GM12878 (cell line): ENCODE results near the gene NGRN. TPM values are rescaled to one million over a fixed set of nuclear protein-coding genes. Genes with fewer than 3 reads are reported as not detected.
A peak's percentile ranks its signal among the peaks of the same experiment; 100 is the strongest.

ENCODE experiments used
- ATAC-seq: fragments of 200-7000 bp; cut with Tn5 transposase; 3 replicates; pipeline ENCODE4 v1.9.1; 2020; ENCODE audit warnings: mild to moderate bottlenecking, moderate library complexity
- BruUV-seq: library from RNA; stranded (reverse); fragments of 400-500 nt; replicated peaks from 2 replicates; lab custom pipeline; 2021; lab: Mats Ljungman, UMichigan
- CTCF ChIA-PET: fragments of 300-600 bp; sonication (Branson Sonifier 250); formaldehyde crosslinking; extraction: SDS; loops from one replicate; lab custom pipeline; 2021; ENCODE audit warnings: inconsistent platforms; lab: Yijun Ruan, JAX
- POLR2A ChIA-PET: fragments of 350-600 bp; formaldehyde crosslinking; extraction: SDS; loops from one replicate; lab custom pipeline; 2021; ENCODE audit warnings: inconsistent platforms; lab: Charles Lee
- RAD21 ChIA-PET: fragments of 300-600 bp; sonication (Branson Sonifier 250); formaldehyde crosslinking; loops from one replicate; lab custom pipeline; 2023; ENCODE audit warnings: antibody characterized with exemption; ENCODE audit not compliant: unreplicated experiment; lab: Charles Lee
- SMC1A ChIA-PET: fragments of 300-600 bp; sonication (Branson Sonifier 250); formaldehyde crosslinking; loops from one replicate; lab custom pipeline; 2023; ENCODE audit not compliant: unreplicated experiment, uncharacterized antibody; lab: Charles Lee
- DNase-seq: peaks from one replicate; pipeline ENCODE4 v3.0.0-alpha.2; 2011; ENCODE audit warnings: low read depth, low spot score
- FAIRE-seq: peaks from 3 replicates; lab custom pipeline; 2011; peaks lifted over from hg19 to GRCh38; lab: Jason Lieb, UNC
- H2AFZ ChIP-seq: 2 replicates; pipeline ENCODE4 v1.6.0; 2011; ENCODE audit warnings: low read depth, low read length, control low read depth; ENCODE audit not compliant: control insufficient read depth
- H3K27ac ChIP-seq: 2 replicates; pipeline ENCODE4 v1.5.1; 2011; ENCODE audit warnings: control low read depth; ENCODE audit not compliant: control insufficient read depth, insufficient read depth
- H3K27me3 ChIP-seq, 2 experiments: replicated peaks in 1 of 2; 2 replicates each; pipeline versions ENCODE4 v1.6.0 to v1.6.1; 2011; ENCODE audit warnings: low read length in 1 of 2; ENCODE audit not compliant: control insufficient read depth in 2 of 2, insufficient read depth in 2 of 2
- H3K36me3 ChIP-seq, 2 experiments: 2 replicates each; pipeline ENCODE4 v1.5.1; 2011; ENCODE audit warnings: low read length in 1 of 2; ENCODE audit not compliant: control insufficient read depth in 2 of 2, insufficient read depth in 2 of 2
- H3K4me1 ChIP-seq: 2 replicates; pipeline ENCODE4 v1.6.1; 2011; ENCODE audit warnings: mild to moderate bottlenecking, low read length, moderate library complexity, mixed read lengths; ENCODE audit not compliant: control insufficient read depth, insufficient read depth
- H3K4me2 ChIP-seq: 2 replicates; pipeline ENCODE4 v1.6.0; 2011; ENCODE audit warnings: control low read depth; ENCODE audit not compliant: control insufficient read depth, insufficient read depth
- H3K4me3 ChIP-seq: fragments of 200-600 bp; sonication (generic); 2 replicates; pipeline ENCODE4 v1.5.1; 2016
- H3K79me2 ChIP-seq: 2 replicates; pipeline ENCODE4 v1.6.0; 2011; ENCODE audit warnings: low read length; ENCODE audit not compliant: control insufficient read depth, insufficient read depth
- H3K9ac ChIP-seq: 2 replicates; pipeline ENCODE4 v1.8.0; 2011; ENCODE audit warnings: low read length, control low read depth, mixed read lengths; ENCODE audit not compliant: control insufficient read depth, insufficient read depth
- H3K9me3 ChIP-seq: replicated peaks from 3 replicates; pipeline ENCODE4 v1.5.1; 2011; ENCODE audit warnings: mild to moderate bottlenecking, low read length; ENCODE audit not compliant: control insufficient read depth, insufficient read depth
- H4K20me1 ChIP-seq: 2 replicates; pipeline ENCODE4 v1.6.0; 2011; ENCODE audit not compliant: control insufficient read depth, insufficient read depth
- CBFB ChIP-seq: IDR thresholded peaks from 2 replicates; pipeline ENCODE4 v1.6.1; 2016; ENCODE audit warnings: antibody characterized with exemption, low read depth
- FOXK2 ChIP-seq: fragments of 450-650 bp; IDR thresholded peaks from 2 replicates; pipeline ENCODE4 v1.6.1; 2017; ENCODE audit warnings: mild to moderate bottlenecking, moderate library complexity
- IKZF2 ChIP-seq, 2 experiments: fragments of 450-650 bp; IDR thresholded peaks; 2 replicates each; pipeline ENCODE4 v1.6.1; 2017; ENCODE audit warnings: mild to moderate bottlenecking in 2 of 2, moderate library complexity in 2 of 2
- MYB ChIP-seq: fragments of 150-350 bp; IDR thresholded peaks from 2 replicates; pipeline ENCODE4 v1.6.1; 2014; ENCODE audit warnings: mild to moderate bottlenecking, low read depth, low read length, borderline replicate concordance
- POLR2AphosphoS2 ChIP-seq: IDR thresholded peaks from 2 replicates; pipeline ENCODE4 v1.6.1; 2011; ENCODE audit warnings: low read depth, mild to moderate bottlenecking, low read length, improper control_type of control experiment, moderate library complexity
- RAD21 ChIP-seq: IDR thresholded peaks from 2 replicates; pipeline ENCODE4 v1.6.1; 2011; ENCODE audit warnings: mild to moderate bottlenecking, low read depth, low read length, moderate library complexity; ENCODE audit not compliant: insufficient read depth
- RUNX3 ChIP-seq: IDR thresholded peaks from 2 replicates; pipeline ENCODE4 v1.6.1; 2012; ENCODE audit warnings: low read length, inconsistent platforms
- SMC3 ChIP-seq: IDR thresholded peaks from 2 replicates; pipeline ENCODE4 v1.6.1; 2011; ENCODE audit warnings: low read length, improper control_type of control experiment, borderline replicate concordance
- WGBS: methylation state at CpG from one replicate; pipeline ENCODE4 v1.1.6; 2016; ENCODE audit warnings: low lambda C conversion rate; ENCODE audit not compliant: insufficient replicate concordance, insufficient coverage; ENCODE audit errors: missing lambda C conversion rate; 5-methylcytosine and 5-hydroxymethylcytosine counted together
- in situ Hi-C: fragments of 300-500 bp; cut with MboI; formaldehyde crosslinking; loops from 9 replicates; pipeline ENCODE4 v1.14.3; 2018; ENCODE audit warnings: mixed read lengths
- intact Hi-C: fragments of 100-400 bp; cut with micrococcal nuclease; formaldehyde crosslinking; loops from one replicate; pipeline ENCODE4 v1.14.2; 2022; ENCODE audit not compliant: unreplicated experiment
- polyA plus RNA-seq, 11 experiments: library from polyadenylated mRNA; depleted of rRNA in 4 of 11; unstranded in 6 of 11; stranded (reverse) in 5 of 11; fragments of >200 nt; fragmentation: Nextera tagmentation in 4 of 11; fragmentation: Illumina TruSeq in 1 of 11; extraction: Ambion mirVana in 4 of 11; extraction: Trizol in 1 of 11; gene quantifications; 1 replicate in 1 of 11; 2 replicates in 10 of 11; pipeline versions ENCODE4 v1.2.1 to v1.2.3, GENCODE V29; 2011 to 2016; ENCODE audit warnings: inconsistent platforms in 2 of 11, missing spikeins in 2 of 11, low read depth in 1 of 11
- total RNA-seq, 4 experiments: library from RNA; depleted of rRNA in 3 of 4; stranded (reverse); fragments of >200 nt in 3 of 4; fragmentation: Illumina TruSeq in 1 of 4; extraction: Trizol in 1 of 4; gene quantifications; 2 replicates each; pipeline versions ENCODE4 v1.2.1 to v1.2.3, GENCODE V29; 2013 to 2021
- TF ChIP-seq, protein P1 (sequence below), 3 experiments: IDR thresholded peaks in 2 of 3; conservative IDR thresholded peaks in 1 of 3; 2 replicates each; pipeline ENCODE4 v1.5.1; 2011; ENCODE audit warnings: low read depth in 3 of 3, low read length in 3 of 3, mild to moderate bottlenecking in 3 of 3, control low read depth in 2 of 3, moderate library complexity in 2 of 3, inconsistent platforms in 1 of 3, mixed read lengths in 1 of 3; ENCODE audit not compliant: control insufficient read depth in 2 of 3, insufficient read depth in 1 of 3; ENCODE audit errors: extremely low read depth in 1 of 3

Gene NGRN
- total and polyA plus RNA-seq, 10 of the 15 experiments (the other 5 are each of a cell fraction or from before 2014, with no cell fraction given) = 5.8 to 31.3 (median 23.2) TPM

DNA sequence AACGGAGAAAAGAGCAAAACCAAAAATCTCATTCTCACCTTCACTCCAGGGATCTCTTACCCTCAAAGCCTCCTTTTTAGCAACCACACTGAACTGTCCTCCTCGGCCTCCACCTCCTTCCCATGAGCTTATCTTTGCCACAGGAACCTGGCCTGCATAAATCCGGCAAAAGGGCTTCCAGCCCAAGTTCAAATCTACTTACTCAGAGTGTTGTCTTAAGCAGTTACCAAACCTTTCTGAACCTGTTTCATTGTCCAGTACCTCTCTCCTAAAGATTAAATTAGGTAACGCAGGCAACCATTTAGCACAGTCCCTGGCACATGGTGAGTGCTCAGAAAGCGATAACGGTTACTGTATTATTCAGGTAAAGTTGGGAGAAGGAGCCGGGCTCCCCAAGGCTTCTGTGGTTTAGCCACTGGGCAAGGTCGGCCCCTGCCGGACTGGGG lies 32.5 kb upstream of the NGRN start:
- intact Hi-C loops (loop anchor here (2.0 to 5.0 kb wide), 6 partner anchors 26 to 429 kb away; partner anchors contain the start of gene AP3S2), in situ Hi-C loops (no loop called here)
- TF ChIP-seq SMC3 = peak; percentile 12; the same call in 1 of the 2 replicates
- 0 out of 2 replicates have a peak, but pooled peaks have one; percentile 25 for TF ChIP-seq CBFB
- no peak for TF ChIP-seq MYB
- TF ChIP-seq RAD21 = peak; percentile 63
- TF ChIP-seq POLR2AphosphoS2 = 0 out of 2 replicates have a peak, but pooled peaks have one; percentile 8
- TF ChIP-seq, protein P1, sequence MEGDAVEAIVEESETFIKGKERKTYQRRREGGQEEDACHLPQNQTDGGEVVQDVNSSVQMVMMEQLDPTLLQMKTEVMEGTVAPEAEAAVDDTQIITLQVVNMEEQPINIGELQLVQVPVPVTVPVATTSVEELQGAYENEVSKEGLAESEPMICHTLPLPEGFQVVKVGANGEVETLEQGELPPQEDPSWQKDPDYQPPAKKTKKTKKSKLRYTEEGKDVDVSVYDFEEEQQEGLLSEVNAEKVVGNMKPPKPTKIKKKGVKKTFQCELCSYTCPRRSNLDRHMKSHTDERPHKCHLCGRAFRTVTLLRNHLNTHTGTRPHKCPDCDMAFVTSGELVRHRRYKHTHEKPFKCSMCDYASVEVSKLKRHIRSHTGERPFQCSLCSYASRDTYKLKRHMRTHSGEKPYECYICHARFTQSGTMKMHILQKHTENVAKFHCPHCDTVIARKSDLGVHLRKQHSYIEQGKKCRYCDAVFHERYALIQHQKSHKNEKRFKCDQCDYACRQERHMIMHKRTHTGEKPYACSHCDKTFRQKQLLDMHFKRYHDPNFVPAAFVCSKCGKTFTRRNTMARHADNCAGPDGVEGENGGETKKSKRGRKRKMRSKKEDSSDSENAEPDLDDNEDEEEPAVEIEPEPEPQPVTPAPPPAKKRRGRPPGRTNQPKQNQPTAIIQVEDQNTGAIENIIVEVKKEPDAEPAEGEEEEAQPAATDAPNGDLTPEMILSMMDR (IDR thresholded peaks at IDR 0.05 in 2 of 3, conservative IDR thresholded peaks at IDR 0.05 in 1 of 3; ENCODE audit: control insufficient read depth in 2 of 3, extremely low read depth in 1 of 3, insufficient read depth in 1 of 3, low read depth in 3 of 3, low read length in 3 of 3) = peak; percentile 40 to 61 (median 44); a peak in 4 of 6 replicates
- peak in 1 of 2 experiments; percentile 37; a peak in 2 of 4 replicates for TF ChIP-seq IKZF2 (IDR thresholded peaks at IDR 0.05)
- TF ChIP-seq FOXK2 = no peak
- peak; percentile 52 for TF ChIP-seq RUNX3
- Histone ChIP-seq H3K9ac (peak overlapping the region; percentile 85), H3K4me2 (peak overlapping the region; percentile 88), H3K4me1 (peaks cover 28% of the 10 kb centered on the region), H3K27ac (peak overlapping the region; percentile 85), H3K36me3 (peaks cover 12 to 16% of the 10 kb centered on the region in 2 experiments; a peak in 3 of 4 replicates), H3K27me3 (no peaks in the 10 kb centered on the region), H2AFZ (peak overlapping the region; percentile 86; the same call in 1 of the 2 replicates), H3K4me3 (peak overlapping the region; percentile 79), H3K9me3 (no peaks in the 10 kb centered on the region), H3K79me2 (peaks cover 19% of the 10 kb centered on the region), H4K20me1 (no peaks in the 10 kb centered on the region)
- no peak for FAIRE-seq
- ChIA-PET CTCF (interaction anchor here (1.0 to 4.8 kb wide), 21 partner anchors 11 to 150 kb away, joined by 3 to 38 read pairs (median 7); partner anchors contain the start of genes NGRN and SEMA4B), POLR2A (interaction anchor here (0.6 to 4.9 kb wide), 29 partner anchors 11 to 134 kb away, joined by 3 to 31 read pairs (median 5); partner anchors contain the start of genes IDH2, NGRN, SEMA4B and TTLL13), SMC1A (interaction anchor here (0.9 to 4.5 kb wide), 26 partner anchors 10 to 702 kb away, joined by 3 to 70 read pairs (median 8); partner anchors contain the start of genes NGRN, SEMA4B, TTLL13 and UNC45A), RAD21 (interaction anchor here (0.7 to 3.6 kb wide), 28 partner anchors 12 to 334 kb away, joined by 3 to 47 read pairs (median 6); partner anchors contain the start of genes NGRN, SEMA4B and TTLL13)
- no peak for ATAC-seq
- WGBS = 0% methylated on average over 9 of the region's 9 CpGs
- no TSS peak for BruUV-seq
- no peak for DNase-seq
